GOT3 (cell line): ENCODE measurements around the gene NUP85.
"Not testable (repeated sequence)": the region's sequence is repeated elsewhere in the genome, so short reads cannot be mapped to it uniquely, and the experiment has no call there.

Experiments used
- DNase-seq: peaks from one replicate; lab custom pipeline; 2025; ENCODE audit warnings: mixed read lengths; lab: John Stamatoyannopoulos, UW

The NUP85 gene

GRCh38 chr17:75269844-75270217 lies 64.4 kb downstream of the NUP85 start:
- DNase-seq: no peak

GRCh38 chr17:75270218-75270965 lies 64.9 kb downstream of the NUP85 start:
- peak; percentile 26 for DNase-seq

- no peak for DNase-seq
Observed at GRCh38 chr17:75270966-75271232, 65.4 kb downstream of the NUP85 start, which contains the start of gene MIF4GD. Gene MIF4GD (minus strand): TSS chr17:75271231. CDS start chr17:75270195, 1,036 bp downstream.

DNA sequence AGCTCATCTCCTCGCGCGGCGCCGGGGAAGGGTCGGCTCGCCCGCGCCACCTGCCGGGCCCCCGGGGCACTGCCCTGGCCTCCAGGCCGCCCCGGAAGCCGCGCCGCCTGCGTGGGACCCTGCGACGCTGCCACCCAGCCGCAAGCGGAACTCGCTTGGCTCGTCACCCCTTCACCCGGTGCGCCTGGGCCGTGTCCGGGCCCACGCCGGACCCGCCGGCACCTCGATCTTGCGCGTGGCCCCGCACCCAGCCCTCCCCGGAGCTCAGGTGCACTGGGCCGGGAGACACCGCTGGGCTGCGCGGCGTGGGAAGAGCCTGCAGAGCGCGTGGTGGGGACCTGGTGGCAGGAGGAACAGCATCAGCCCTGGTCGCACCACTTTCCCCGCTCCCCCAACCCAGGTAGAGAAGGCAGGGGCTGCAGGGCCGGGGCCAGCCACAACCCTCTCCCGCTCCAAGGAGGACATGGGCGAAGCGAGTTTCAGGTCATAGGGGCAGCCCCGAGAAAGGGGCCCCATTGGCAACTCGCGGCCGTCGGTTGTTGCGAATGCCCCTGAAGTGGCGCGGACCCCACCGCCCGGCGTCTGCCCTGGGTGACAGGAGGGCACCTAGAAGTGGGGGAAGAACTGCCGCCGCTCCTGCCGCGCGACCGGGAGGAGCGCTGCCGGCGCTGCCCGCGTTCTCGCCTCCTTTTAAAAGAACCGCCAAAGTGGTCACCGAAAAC lies 65.9 kb downstream of the NUP85 start:
- DNase-seq: peak; percentile 55

DNA sequence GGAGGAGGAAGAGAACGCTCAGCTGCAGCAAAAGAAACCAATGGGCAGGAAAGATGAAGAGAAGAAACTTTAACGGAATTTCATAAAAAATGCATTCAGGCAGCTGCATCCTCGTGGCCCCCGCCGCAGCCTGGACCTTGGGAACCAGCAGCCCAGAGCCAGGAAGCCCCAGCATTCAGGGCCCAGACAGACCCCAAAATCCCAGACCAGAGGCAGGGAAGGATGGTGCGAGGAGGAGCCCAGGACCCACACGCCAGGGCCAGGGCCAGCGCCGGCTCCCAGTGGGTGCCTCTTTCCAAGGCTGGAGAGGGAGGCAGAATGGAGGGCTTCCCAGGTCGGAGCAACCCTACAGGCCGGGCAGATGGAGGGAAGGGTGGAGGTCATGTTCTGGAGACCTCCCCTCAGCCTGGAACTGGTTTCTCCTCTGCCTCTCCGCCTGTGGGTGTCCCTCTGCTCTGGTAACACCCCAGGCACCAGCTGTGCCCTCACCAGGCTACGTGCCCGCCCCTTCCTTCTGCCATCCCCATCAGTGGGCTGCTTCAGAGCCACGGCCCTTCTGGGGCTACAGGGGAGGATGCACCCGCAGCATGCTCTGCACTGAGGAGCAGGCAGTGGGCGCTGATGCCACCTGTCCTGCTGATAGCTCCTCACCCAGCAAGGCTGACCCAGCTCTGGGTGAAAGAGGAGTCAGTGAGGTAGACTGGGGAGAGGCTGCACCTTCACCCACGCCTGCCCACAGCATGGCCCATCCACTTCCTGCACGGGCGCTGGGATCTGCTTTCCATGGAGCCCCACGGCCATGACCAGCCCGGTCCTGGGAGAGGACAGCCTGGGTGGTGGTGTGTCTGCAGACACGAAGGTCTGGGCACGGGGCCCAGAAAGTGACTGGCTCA lies 66.7 kb downstream of the NUP85 start:
- no peak for DNase-seq

DNA sequence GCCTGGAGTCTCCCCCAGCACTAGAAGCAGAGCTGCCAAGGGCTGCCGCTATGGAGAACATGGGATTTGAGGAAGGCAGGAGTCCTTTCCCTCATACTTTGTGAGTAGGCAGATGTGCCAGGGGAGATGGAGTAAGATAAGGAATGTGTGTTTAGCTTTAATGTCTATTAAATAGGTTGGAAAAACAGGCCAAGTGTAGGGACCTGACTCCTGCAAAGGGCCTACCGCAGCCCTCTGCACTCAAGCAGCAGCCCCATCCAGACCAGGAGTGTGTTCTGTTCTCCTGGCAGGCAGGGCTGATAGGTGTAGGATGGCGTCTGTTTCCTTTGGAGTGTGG lies 67.3 kb downstream of the NUP85 start:
- no peak for DNase-seq

GRCh38 chr17:75273977-75274708 lies 68.7 kb downstream of the NUP85 start:
- DNase-seq: no peak

GRCh38 chr17:75277664-75278071 lies 72.2 kb downstream of the NUP85 start:
- no peak for DNase-seq

GRCh38 chr17:75280189-75280588 lies 74.7 kb downstream of the NUP85 start:
- not testable (repeated sequence) for DNase-seq

GRCh38 chr17:75285123-75285522 lies 79.6 kb downstream of the NUP85 start:
- no peak for DNase-seq
